ENCODE results near the gene FAM222B.

DNA sequence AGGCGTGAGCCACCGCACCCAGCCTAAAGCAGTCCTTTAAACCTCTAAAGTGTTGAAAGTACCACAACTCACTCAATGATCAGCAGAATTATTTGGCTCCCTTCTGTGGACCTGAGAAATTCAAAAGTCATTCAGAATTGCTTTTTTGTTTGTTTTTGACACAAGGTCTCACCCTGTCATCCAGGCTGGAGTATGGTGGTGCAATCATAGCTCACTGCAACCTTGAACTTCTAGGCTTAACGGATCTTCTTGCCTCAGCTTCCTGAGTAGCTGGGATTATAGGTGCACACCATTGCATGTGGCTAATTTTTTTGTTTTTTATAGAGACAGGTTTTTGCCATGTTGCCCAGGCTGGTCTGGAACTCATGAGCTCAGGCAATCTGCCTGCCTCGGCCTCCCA is 54.5 kb downstream of the FAM222B start:
- TF ChIP-seq POLR2A (IDR thresholded peaks at IDR 0.05; ENCODE audit: low read depth, low read length): no peak
- TF ChIP-seq, protein P1, sequence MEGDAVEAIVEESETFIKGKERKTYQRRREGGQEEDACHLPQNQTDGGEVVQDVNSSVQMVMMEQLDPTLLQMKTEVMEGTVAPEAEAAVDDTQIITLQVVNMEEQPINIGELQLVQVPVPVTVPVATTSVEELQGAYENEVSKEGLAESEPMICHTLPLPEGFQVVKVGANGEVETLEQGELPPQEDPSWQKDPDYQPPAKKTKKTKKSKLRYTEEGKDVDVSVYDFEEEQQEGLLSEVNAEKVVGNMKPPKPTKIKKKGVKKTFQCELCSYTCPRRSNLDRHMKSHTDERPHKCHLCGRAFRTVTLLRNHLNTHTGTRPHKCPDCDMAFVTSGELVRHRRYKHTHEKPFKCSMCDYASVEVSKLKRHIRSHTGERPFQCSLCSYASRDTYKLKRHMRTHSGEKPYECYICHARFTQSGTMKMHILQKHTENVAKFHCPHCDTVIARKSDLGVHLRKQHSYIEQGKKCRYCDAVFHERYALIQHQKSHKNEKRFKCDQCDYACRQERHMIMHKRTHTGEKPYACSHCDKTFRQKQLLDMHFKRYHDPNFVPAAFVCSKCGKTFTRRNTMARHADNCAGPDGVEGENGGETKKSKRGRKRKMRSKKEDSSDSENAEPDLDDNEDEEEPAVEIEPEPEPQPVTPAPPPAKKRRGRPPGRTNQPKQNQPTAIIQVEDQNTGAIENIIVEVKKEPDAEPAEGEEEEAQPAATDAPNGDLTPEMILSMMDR (conservative IDR thresholded peaks at IDR 0.05; ENCODE audit: low read depth, low read length): no peak
- TF ChIP-seq RCOR1 (IDR thresholded peaks at IDR 0.05; ENCODE audit: insufficient replicate concordance, low read length): no peak
- no peak for TF ChIP-seq CEBPB (IDR thresholded peaks at IDR 0.05; ENCODE audit: low read depth, low read length)
- no peak for TF ChIP-seq MAFK (IDR thresholded peaks at IDR 0.05; ENCODE audit: low read depth, low read length)
- TF ChIP-seq RAD21 (IDR thresholded peaks at IDR 0.05; ENCODE audit: low read length): no peak
- no peak for TF ChIP-seq FOS (IDR thresholded peaks at IDR 0.05; ENCODE audit: low read depth, low read length)
- TF ChIP-seq, protein P2, sequence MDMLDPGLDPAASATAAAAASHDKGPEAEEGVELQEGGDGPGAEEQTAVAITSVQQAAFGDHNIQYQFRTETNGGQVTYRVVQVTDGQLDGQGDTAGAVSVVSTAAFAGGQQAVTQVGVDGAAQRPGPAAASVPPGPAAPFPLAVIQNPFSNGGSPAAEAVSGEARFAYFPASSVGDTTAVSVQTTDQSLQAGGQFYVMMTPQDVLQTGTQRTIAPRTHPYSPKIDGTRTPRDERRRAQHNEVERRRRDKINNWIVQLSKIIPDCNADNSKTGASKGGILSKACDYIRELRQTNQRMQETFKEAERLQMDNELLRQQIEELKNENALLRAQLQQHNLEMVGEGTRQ (IDR thresholded peaks at IDR 0.05; ENCODE audit: low read depth, low read length): no peak
- TF ChIP-seq MXI1 (IDR thresholded peaks at IDR 0.05; ENCODE audit: borderline replicate concordance, low read depth, low read length): no peak
- no peak for TF ChIP-seq SMC3 (IDR thresholded peaks at IDR 0.05; ENCODE audit: low read depth, low read length)

Measured in IMR-90 (cell line).